Measurements from ENCODE around the gene RPRM. TPM values are rescaled to one million over a fixed set of nuclear protein-coding genes. Genes with fewer than 3 reads are reported as not detected.

Gene RPRM
- total RNA-seq = 0.16 TPM in 1 of 2 replicates, not detected in the other

DNA sequence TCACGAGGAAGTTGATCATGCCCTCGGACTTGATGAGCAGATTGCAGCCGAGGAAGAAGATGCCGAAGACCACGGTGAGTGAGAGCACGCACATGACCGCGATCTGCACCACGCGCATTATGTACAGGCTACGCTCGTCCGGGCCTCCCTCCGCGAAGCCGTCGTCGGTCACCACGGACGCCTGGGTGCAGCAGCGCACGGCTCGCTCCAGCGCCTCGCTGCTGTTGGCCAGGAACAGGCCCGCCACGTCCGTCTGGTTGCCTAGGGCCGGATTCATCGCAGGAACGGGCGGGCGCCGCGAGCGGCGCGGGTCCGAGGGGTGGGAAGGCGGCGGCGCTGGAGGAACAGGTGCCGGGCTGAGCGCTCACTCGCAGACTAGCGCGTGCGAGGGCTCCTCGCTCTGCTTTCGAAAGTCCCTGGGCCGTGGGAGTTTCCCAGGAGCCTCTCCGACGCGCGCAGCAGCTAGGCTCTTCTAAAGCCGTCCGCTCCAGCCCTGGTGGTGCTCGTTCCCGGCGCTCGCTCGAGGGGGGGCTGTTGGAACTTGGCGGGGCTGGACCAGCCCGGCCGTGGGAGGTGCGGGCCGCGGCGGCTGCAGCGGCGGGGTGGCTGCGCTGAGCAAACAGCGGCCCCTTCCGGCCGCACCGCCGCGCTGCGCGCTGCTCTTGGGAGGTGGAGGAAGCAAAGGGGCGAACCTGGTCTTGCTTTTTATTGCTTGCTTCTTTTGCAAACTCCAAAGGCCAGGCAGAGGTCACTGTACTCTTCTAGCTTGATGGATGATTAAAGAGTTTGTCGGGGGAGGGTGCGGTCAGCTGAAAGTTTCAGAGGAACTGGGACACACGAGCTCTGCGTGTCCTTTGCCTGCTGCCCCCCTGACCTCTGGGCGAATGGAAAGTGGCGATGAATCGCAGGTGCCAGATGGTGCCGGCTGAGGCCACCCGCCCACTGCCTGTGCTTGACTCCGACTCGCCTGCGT lies at the start of gene RPRM:
Gene RPRM (minus strand): TSS at position 474 of the 973 bp plus-strand sequence. CDS start 197 bp downstream, at position 277.

Measured in bronchial smooth muscle cell (primary cell).